Activated naive CD8-positive, alpha-beta T cell (primary cell): ENCODE measurements around the gene GPC5.
"Not testable (repeated sequence)": the region's sequence is repeated elsewhere in the genome, so short reads cannot be mapped to it uniquely, and the experiment has no call there.

ENCODE experiments used
- H3K27ac Mint-ChIP-seq: one replicate; pipeline ENCODE4 v1.8.0; 2021; ENCODE audit warnings: mixed read lengths
- H3K27me3 Mint-ChIP-seq: one replicate; pipeline ENCODE4 v1.8.0; 2021; ENCODE audit warnings: mixed read lengths
- H3K36me3 Mint-ChIP-seq: one replicate; pipeline ENCODE4 v1.8.0; 2021; ENCODE audit warnings: mixed read lengths
- H3K4me1 Mint-ChIP-seq: one replicate; pipeline ENCODE4 v1.8.0; 2021; ENCODE audit warnings: low read depth, mixed read lengths
- H3K4me3 Mint-ChIP-seq: one replicate; pipeline ENCODE4 v1.8.0; 2021; ENCODE audit warnings: mild to moderate bottlenecking, mixed read lengths
- H3K9me3 Mint-ChIP-seq: one replicate; pipeline ENCODE4 v1.8.0; 2021; ENCODE audit warnings: low read depth, mixed read lengths

GPC5 gene

GRCh38 chr13:92836171-92836570 is 1437.8 kb downstream of the GPC5 start:
- no peak overlapping the region for H3K4me3 Mint-ChIP-seq
- H3K4me1 Mint-ChIP-seq = no peaks in the 10 kb centered on the region
- H3K9me3 Mint-ChIP-seq = peaks cover 10% of the 10 kb centered on the region
- no peaks in the 10 kb centered on the region for H3K36me3 Mint-ChIP-seq
- H3K27ac Mint-ChIP-seq = no peak overlapping the region
- H3K27me3 Mint-ChIP-seq = no peaks in the 10 kb centered on the region

- H3K36me3 Mint-ChIP-seq = no peaks in the 10 kb centered on the region
- H3K27me3 Mint-ChIP-seq = no peaks in the 10 kb centered on the region
- H3K4me3 Mint-ChIP-seq = no peak overlapping the region
- H3K4me1 Mint-ChIP-seq = no peaks in the 10 kb centered on the region
- H3K27ac Mint-ChIP-seq = no peak overlapping the region
- peaks cover 10% of the 10 kb centered on the region for H3K9me3 Mint-ChIP-seq
Observed at GRCh38 chr13:92838786-92839185, 1440.4 kb downstream of the GPC5 start.

GRCh38 chr13:92842145-92842544 is 1443.7 kb downstream of the GPC5 start:
- Mint-ChIP-seq H3K27me3 (no peaks in the 10 kb centered on the region), H3K4me3 (no peak overlapping the region), H3K27ac (no peak overlapping the region), H3K36me3 (no peaks in the 10 kb centered on the region), H3K4me1 (no peaks in the 10 kb centered on the region), H3K9me3 (peaks cover 7% of the 10 kb centered on the region)

GRCh38 chr13:92843549-92843948 is 1445.1 kb downstream of the GPC5 start:
- Mint-ChIP-seq H3K4me3 (no peak overlapping the region), H3K27me3 (no peaks in the 10 kb centered on the region), H3K4me1 (no peaks in the 10 kb centered on the region)

GRCh38 chr13:92849381-92849780 is 1451.0 kb downstream of the GPC5 start:
- Mint-ChIP-seq H3K4me1 (no peaks in the 10 kb centered on the region), H3K36me3 (no peaks in the 10 kb centered on the region), H3K27ac (no peak overlapping the region), H3K27me3 (peaks cover 3% of the 10 kb centered on the region), H3K4me3 (no peak overlapping the region), H3K9me3 (peaks cover 4% of the 10 kb centered on the region)

More at GRCh38 chr13:92843549-92843948, 1445.1 kb downstream of the GPC5 start:
- peaks cover 7% of the 10 kb centered on the region for H3K9me3 Mint-ChIP-seq
- H3K36me3 Mint-ChIP-seq = no peaks in the 10 kb centered on the region
- H3K27ac Mint-ChIP-seq = no peak overlapping the region

- H3K36me3 Mint-ChIP-seq = no peaks in the 10 kb centered on the region
- peaks cover 7% of the 10 kb centered on the region for H3K9me3 Mint-ChIP-seq
- H3K27me3 Mint-ChIP-seq = no peaks in the 10 kb centered on the region
- no peaks in the 10 kb centered on the region for H3K4me1 Mint-ChIP-seq
- H3K4me3 Mint-ChIP-seq = no peak overlapping the region
- no peak overlapping the region for H3K27ac Mint-ChIP-seq
Observed at GRCh38 chr13:92864584-92865284, 1466.3 kb downstream of the GPC5 start.

GRCh38 chr13:92873029-92873428 is 1474.6 kb downstream of the GPC5 start:
- no peaks in the 10 kb centered on the region for H3K27me3 Mint-ChIP-seq
- no peak overlapping the region for H3K4me3 Mint-ChIP-seq
- H3K27ac Mint-ChIP-seq = no peak overlapping the region
- H3K36me3 Mint-ChIP-seq = no peaks in the 10 kb centered on the region
- no peaks in the 10 kb centered on the region for H3K4me1 Mint-ChIP-seq
- no peaks in the 10 kb centered on the region for H3K9me3 Mint-ChIP-seq

- no peak overlapping the region for H3K27ac Mint-ChIP-seq
- H3K4me1 Mint-ChIP-seq = no peaks in the 10 kb centered on the region
- no peak overlapping the region for H3K4me3 Mint-ChIP-seq
- no peaks in the 10 kb centered on the region for H3K9me3 Mint-ChIP-seq
- H3K36me3 Mint-ChIP-seq = no peaks in the 10 kb centered on the region
- no peaks in the 10 kb centered on the region for H3K27me3 Mint-ChIP-seq
Observed at GRCh38 chr13:92886535-92887077, 1488.2 kb downstream of the GPC5 start.

GRCh38 chr13:92894447-92894846 is 1496.0 kb downstream of the GPC5 start:
- no peaks in the 10 kb centered on the region for H3K36me3 Mint-ChIP-seq
- H3K27ac Mint-ChIP-seq = no peak overlapping the region
- H3K4me1 Mint-ChIP-seq = no peaks in the 10 kb centered on the region
- no peaks in the 10 kb centered on the region for H3K9me3 Mint-ChIP-seq
- no peak overlapping the region for H3K4me3 Mint-ChIP-seq
- no peaks in the 10 kb centered on the region for H3K27me3 Mint-ChIP-seq

- no peaks in the 10 kb centered on the region for H3K4me1 Mint-ChIP-seq
Observed at GRCh38 chr13:92896842-92897241, 1498.4 kb downstream of the GPC5 start.

GRCh38 chr13:92898946-92899345 is 1500.5 kb downstream of the GPC5 start:
- H3K4me3 Mint-ChIP-seq, H3K36me3 Mint-ChIP-seq, H3K9me3 Mint-ChIP-seq, H3K27me3 Mint-ChIP-seq, H3K4me1 Mint-ChIP-seq, H3K27ac Mint-ChIP-seq: not testable (repeated sequence)

More at GRCh38 chr13:92896842-92897241, 1498.4 kb downstream of the GPC5 start:
- no peaks in the 10 kb centered on the region for H3K27me3 Mint-ChIP-seq
- no peaks in the 10 kb centered on the region for H3K9me3 Mint-ChIP-seq
- H3K36me3 Mint-ChIP-seq = no peaks in the 10 kb centered on the region
- no peak overlapping the region for H3K27ac Mint-ChIP-seq
- no peak overlapping the region for H3K4me3 Mint-ChIP-seq

- Mint-ChIP-seq H3K4me1 (no peaks in the 10 kb centered on the region), H3K27me3 (no peaks in the 10 kb centered on the region), H3K27ac (no peak overlapping the region), H3K36me3 (no peaks in the 10 kb centered on the region), H3K4me3 (no peak overlapping the region), H3K9me3 (peaks cover 3% of the 10 kb centered on the region)
Observed at GRCh38 chr13:92900446-92900845, 1502.0 kb downstream of the GPC5 start.

GRCh38 chr13:92901739-92902138 is 1503.3 kb downstream of the GPC5 start:
- H3K4me1 Mint-ChIP-seq = no peaks in the 10 kb centered on the region
- peaks cover 11% of the 10 kb centered on the region for H3K9me3 Mint-ChIP-seq
- no peaks in the 10 kb centered on the region for H3K36me3 Mint-ChIP-seq
- no peak overlapping the region for H3K27ac Mint-ChIP-seq
- no peaks in the 10 kb centered on the region for H3K27me3 Mint-ChIP-seq
- H3K4me3 Mint-ChIP-seq = no peak overlapping the region

- no peak overlapping the region for H3K27ac Mint-ChIP-seq
- H3K27me3 Mint-ChIP-seq = no peaks in the 10 kb centered on the region
- no peaks in the 10 kb centered on the region for H3K36me3 Mint-ChIP-seq
- H3K4me1 Mint-ChIP-seq = no peaks in the 10 kb centered on the region
- no peak overlapping the region for H3K4me3 Mint-ChIP-seq
- no peaks in the 10 kb centered on the region for H3K9me3 Mint-ChIP-seq
Observed at GRCh38 chr13:92912629-92913028, 1514.2 kb downstream of the GPC5 start.

GRCh38 chr13:92913840-92914239 is 1515.4 kb downstream of the GPC5 start:
- no peaks in the 10 kb centered on the region for H3K4me1 Mint-ChIP-seq
- H3K27me3 Mint-ChIP-seq = no peaks in the 10 kb centered on the region
- H3K4me3 Mint-ChIP-seq = no peak overlapping the region
- no peak overlapping the region for H3K27ac Mint-ChIP-seq
- peaks cover 3% of the 10 kb centered on the region for H3K9me3 Mint-ChIP-seq
- no peaks in the 10 kb centered on the region for H3K36me3 Mint-ChIP-seq
